CD8-positive, alpha-beta memory T cell (primary cell): ENCODE data around the gene ATG10. TPM values are rescaled to one million over a fixed set of nuclear protein-coding genes. Genes with fewer than 3 reads are reported as not detected.
"Not testable (repeated sequence)": the region's sequence is repeated elsewhere in the genome, so short reads cannot be mapped to it uniquely, and the experiment has no call there.

Experiments used
- CTCF ChIA-PET: fragments of 350-600 bp; sonication (Branson Sonifier 250); formaldehyde crosslinking; loops from one replicate; lab custom pipeline; 2021; ENCODE audit warnings: antibody characterized with exemption; lab: Charles Lee
- POLR2A ChIA-PET: fragments of 350-600 bp; sonication (Branson Sonifier 250); formaldehyde crosslinking; loops from one replicate; lab custom pipeline; 2021; ENCODE audit warnings: antibody characterized with exemption; lab: Charles Lee
- DNase-seq, 5 donors: peaks; one replicate each; pipeline versions ENCODE4 v3.0.0 to v3.0.0-alpha.2; 2020 to 2022; ENCODE audit warnings: mixed read lengths in 1 of 5
- H3K27ac ChIP-seq: one replicate; pipeline ENCODE4 v1.7.0; 2013; ENCODE audit warnings: low read depth, mild to moderate bottlenecking, low read length, moderate library complexity
- H3K27me3 ChIP-seq: 2 replicates; pipeline ENCODE4 v1.7.0; 2013; ENCODE audit warnings: low read length, mild to moderate bottlenecking; ENCODE audit not compliant: insufficient read depth, poor library complexity, severe bottlenecking
- H3K36me3 ChIP-seq: 2 replicates; pipeline ENCODE4 v1.7.0; 2013; ENCODE audit warnings: mild to moderate bottlenecking, low read length, moderate library complexity; ENCODE audit not compliant: insufficient read depth
- H3K4me1 ChIP-seq: 2 replicates; pipeline ENCODE4 v1.7.0; 2013; ENCODE audit warnings: mild to moderate bottlenecking, low read length, moderate library complexity; ENCODE audit not compliant: insufficient read depth
- H3K4me3 ChIP-seq: 2 replicates; pipeline ENCODE4 v1.7.0; 2013; ENCODE audit warnings: mild to moderate bottlenecking, low read length
- H3K9me3 ChIP-seq: 2 replicates; pipeline ENCODE4 v1.7.0; 2013; ENCODE audit warnings: mild to moderate bottlenecking, low read length
- H3K27ac Mint-ChIP-seq, 8 donors: one replicate each; pipeline ENCODE4 v1.8.0; 2020 to 2021; ENCODE audit warnings: mixed read lengths in 8 of 8, mild to moderate bottlenecking in 6 of 8, inconsistent platforms in 3 of 8, moderate library complexity in 3 of 8
- H3K27me3 Mint-ChIP-seq, 2 donors: one replicate each; pipeline ENCODE4 v1.8.0; 2020 to 2021; ENCODE audit warnings: mixed read lengths in 2 of 2, mild to moderate bottlenecking in 1 of 2, moderate library complexity in 1 of 2
- H3K36me3 Mint-ChIP-seq, 3 donors: one replicate each; pipeline ENCODE4 v1.8.0; 2020 to 2021; ENCODE audit warnings: mixed read lengths in 3 of 3, inconsistent platforms in 1 of 3, mild to moderate bottlenecking in 1 of 3
- H3K4me1 Mint-ChIP-seq, 3 donors: one replicate each; pipeline ENCODE4 v1.8.0; 2020 to 2021; ENCODE audit warnings: mixed read lengths in 3 of 3, inconsistent platforms in 1 of 3, mild to moderate bottlenecking in 1 of 3
- H3K4me3 Mint-ChIP-seq, 7 donors: one replicate each; pipeline ENCODE4 v1.8.0; 2020 to 2021; ENCODE audit warnings: mixed read lengths in 7 of 7, mild to moderate bottlenecking in 6 of 7, moderate library complexity in 4 of 7, inconsistent platforms in 2 of 7
- H3K9me3 Mint-ChIP-seq, 5 donors: one replicate each; pipeline ENCODE4 v1.8.0; 2020 to 2022; ENCODE audit warnings: mixed read lengths in 5 of 5, mild to moderate bottlenecking in 3 of 5, moderate library complexity in 2 of 5, inconsistent platforms in 1 of 5
- polyA plus RNA-seq: library from polyadenylated mRNA; unstranded; fragments of 300-500 nt; fragmentation: Illumina TruSeq; gene quantifications from one replicate; pipeline ENCODE4 v1.2.3, GENCODE V29; 2021
- total RNA-seq, 2 experiments: library from RNA; stranded (reverse); gene quantifications; one replicate each; pipeline ENCODE4 v1.2.3, GENCODE V29; 2021

ATG10 gene
- total and polyA plus RNA-seq, 3 experiments from 2014 or later: 8.3 to 10.3 (median 8.8) TPM

GRCh38 chr5:82068042-82068441 is 96.2 kb downstream of the ATG10 start:
- H3K27me3 Mint-ChIP-seq, H3K36me3 Mint-ChIP-seq, H3K9me3 ChIP-seq, H3K36me3 ChIP-seq, CTCF ChIA-PET, H3K4me1 ChIP-seq, DNase-seq, H3K27me3 ChIP-seq, H3K4me3 ChIP-seq, POLR2A ChIA-PET, H3K27ac ChIP-seq, H3K9me3 Mint-ChIP-seq: not testable (repeated sequence)
- Mint-ChIP-seq H3K4me1 (peaks cover 3 to 20% (median 14%) of the 10 kb centered on the region in 3 donors), H3K4me3 (peak overlapping the region; percentile 15 to 69 (median 58)), H3K27ac (peak overlapping the region in 4 of 8 donors; percentile 34 to 70 (median 57))

DNA sequence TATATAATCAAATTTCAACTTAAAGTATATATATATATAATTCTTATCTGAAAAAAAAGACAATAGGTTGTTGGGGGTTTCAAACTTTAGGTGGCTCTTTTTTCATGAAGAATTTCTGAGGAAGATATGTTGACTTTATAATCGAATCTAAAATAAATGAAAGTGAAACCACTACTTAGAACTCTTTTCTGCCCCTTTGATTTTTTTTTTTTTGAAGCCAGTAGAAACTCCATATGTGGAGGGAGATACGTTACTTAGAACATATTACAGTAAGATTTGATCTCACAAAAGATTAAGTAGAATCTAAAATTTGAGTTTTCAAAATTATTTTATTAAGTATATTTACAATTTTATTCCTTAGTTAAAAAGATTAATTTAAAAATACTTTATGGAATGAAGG is 96.9 kb downstream of the ATG10 start:
- CTCF ChIA-PET: no interaction called here
- no peak overlapping the region for H3K4me3 ChIP-seq

DNA sequence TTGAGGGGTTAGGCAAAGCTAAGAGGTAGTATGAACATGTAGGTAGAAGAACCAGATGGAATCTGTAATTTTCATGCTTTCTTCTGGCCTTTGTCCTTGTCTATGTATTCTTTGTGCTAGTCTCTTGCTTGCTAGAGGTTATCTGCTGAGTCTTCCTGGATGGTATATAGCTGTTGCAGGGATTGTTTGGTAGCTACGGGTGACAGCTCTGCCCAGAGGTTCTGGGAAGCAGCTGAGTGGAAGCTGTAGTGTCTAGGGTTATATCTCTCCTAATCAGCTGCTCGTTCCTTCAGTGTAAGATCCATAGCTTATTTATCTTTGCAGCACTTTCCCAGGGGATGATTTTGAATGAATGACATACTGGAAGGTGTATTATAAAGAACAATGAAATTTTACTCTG is 100.3 kb downstream of the ATG10 start:
- DNase-seq: no peak
- POLR2A ChIA-PET: no interaction called here
- Histone ChIP-seq H3K4me1 (no peaks in the 10 kb centered on the region), H3K9me3 (no peaks in the 10 kb centered on the region), H3K27ac (no peak overlapping the region), H3K36me3 (no peaks in the 10 kb centered on the region), H3K27me3 (no peaks in the 10 kb centered on the region), H3K4me3 (no peak overlapping the region)
- Mint-ChIP-seq H3K4me1 (peaks cover 3 to 16% (median 14%) of the 10 kb centered on the region in 3 donors), H3K36me3 (no peaks in the 10 kb centered on the region), H3K4me3 (no peak overlapping the region), H3K9me3 (no peaks in the 10 kb centered on the region), H3K27me3 (no peaks in the 10 kb centered on the region), H3K27ac (no peak overlapping the region)
- CTCF ChIA-PET: no interaction called here

More for the DNA sequence above, 96.9 kb downstream of the ATG10 start:
- Histone ChIP-seq H3K27me3 (no peaks in the 10 kb centered on the region), H3K36me3 (no peaks in the 10 kb centered on the region), H3K4me1 (no peaks in the 10 kb centered on the region), H3K27ac (no peak overlapping the region), H3K9me3 (no peaks in the 10 kb centered on the region)
- H3K27ac Mint-ChIP-seq: peak overlapping the region in 6 of 8 donors; percentile 3 to 72 (median 50)
- H3K9me3 Mint-ChIP-seq: no peaks in the 10 kb centered on the region
- peak in 2 of 5 donors; percentile 12 to 25 for DNase-seq
- no peaks in the 10 kb centered on the region for H3K36me3 Mint-ChIP-seq
- POLR2A ChIA-PET: no interaction called here
- H3K27me3 Mint-ChIP-seq: no peaks in the 10 kb centered on the region
- H3K4me3 Mint-ChIP-seq: peak overlapping the region; percentile 55 to 87 (median 68)
- peaks cover 3 to 20% (median 14%) of the 10 kb centered on the region in 3 donors for H3K4me1 Mint-ChIP-seq

DNA sequence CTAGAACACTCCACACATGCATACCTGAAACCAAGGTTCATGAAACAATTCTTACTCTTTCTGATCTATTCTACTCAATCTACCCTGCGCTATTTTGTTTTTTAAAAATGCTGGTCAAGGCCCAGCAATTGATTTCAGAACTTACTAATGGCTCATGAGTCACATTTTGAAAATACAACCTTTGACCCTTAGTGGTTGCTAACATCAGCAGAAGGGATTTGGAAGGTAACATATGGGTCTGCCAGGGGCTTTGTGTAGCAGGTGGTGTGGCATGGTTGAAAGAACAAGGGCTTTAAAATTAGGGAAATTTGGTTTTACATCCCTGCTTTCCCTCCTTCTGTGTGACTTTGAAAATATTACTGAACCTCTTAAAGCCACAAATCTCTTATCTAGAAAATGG is 101.4 kb downstream of the ATG10 start:
- Mint-ChIP-seq H3K9me3 (peaks cover 0 to under 1% (median 0%) of the 10 kb centered on the region in 5 donors), H3K27ac (no peak overlapping the region), H3K27me3 (no peaks in the 10 kb centered on the region), H3K4me1 (peaks cover 2 to 11% (median 10%) of the 10 kb centered on the region in 3 donors), H3K4me3 (no peak overlapping the region), H3K36me3 (peaks cover 0 to 5% (median 3%) of the 10 kb centered on the region in 3 donors)
- Histone ChIP-seq H3K36me3 (no peaks in the 10 kb centered on the region), H3K9me3 (no peaks in the 10 kb centered on the region), H3K4me3 (no peak overlapping the region), H3K27me3 (no peaks in the 10 kb centered on the region), H3K4me1 (no peaks in the 10 kb centered on the region), H3K27ac (no peak overlapping the region)
- ChIA-PET POLR2A (no interaction called here), CTCF (no interaction called here)
- DNase-seq: no peak

- ChIA-PET CTCF (no interaction called here), POLR2A (no interaction called here)
- no peak overlapping the region for H3K4me3 ChIP-seq
- Mint-ChIP-seq H3K9me3 (peaks cover 0 to 11% (median 5%) of the 10 kb centered on the region in 5 donors), H3K27ac (no peak overlapping the region), H3K4me1 (no peaks in the 10 kb centered on the region), H3K4me3 (no peak overlapping the region), H3K36me3 (peaks cover 4 to 14% (median 8%) of the 10 kb centered on the region in 3 donors), H3K27me3 (no peaks in the 10 kb centered on the region)
- no peaks in the 10 kb centered on the region for H3K4me1 ChIP-seq
- no peak overlapping the region for H3K27ac ChIP-seq
- H3K27me3 ChIP-seq: no peaks in the 10 kb centered on the region
- H3K9me3 ChIP-seq: no peaks in the 10 kb centered on the region
- DNase-seq: no peak
- H3K36me3 ChIP-seq: no peaks in the 10 kb centered on the region
Observed at GRCh38 chr5:82074950-82075349, 103.1 kb downstream of the ATG10 start.

- no peaks in the 10 kb centered on the region for H3K9me3 ChIP-seq
- no peaks in the 10 kb centered on the region for H3K27me3 Mint-ChIP-seq
- no peak for DNase-seq
- POLR2A ChIA-PET: no interaction called here
- no peak overlapping the region for H3K27ac ChIP-seq
- no peaks in the 10 kb centered on the region for H3K4me1 ChIP-seq
- H3K36me3 Mint-ChIP-seq: peaks cover 4 to 40% (median 13%) of the 10 kb centered on the region in 3 donors
- H3K4me1 Mint-ChIP-seq: no peaks in the 10 kb centered on the region
- H3K27ac Mint-ChIP-seq: no peak overlapping the region
- H3K36me3 ChIP-seq: no peaks in the 10 kb centered on the region
- H3K9me3 Mint-ChIP-seq: peaks cover 2 to 15% (median 13%) of the 10 kb centered on the region in 5 donors
- H3K4me3 ChIP-seq: no peak overlapping the region
- CTCF ChIA-PET: no interaction called here
- H3K27me3 ChIP-seq: no peaks in the 10 kb centered on the region
- H3K4me3 Mint-ChIP-seq: no peak overlapping the region
Observed at GRCh38 chr5:82077496-82077895, 105.7 kb downstream of the ATG10 start.

GRCh38 chr5:82091617-82092016 is 119.8 kb downstream of the ATG10 start:
- Mint-ChIP-seq H3K36me3 (peaks cover 4 to 39% (median 17%) of the 10 kb centered on the region in 3 donors), H3K27ac (no peak overlapping the region), H3K9me3 (peaks cover 13 to 33% (median 22%) of the 10 kb centered on the region in 5 donors), H3K4me1 (no peaks in the 10 kb centered on the region), H3K4me3 (no peak overlapping the region), H3K27me3 (no peaks in the 10 kb centered on the region)
- no peaks in the 10 kb centered on the region for H3K4me1 ChIP-seq
- no peak overlapping the region for H3K27ac ChIP-seq
- ChIA-PET POLR2A (no interaction called here), CTCF (no interaction called here)
- H3K36me3 ChIP-seq: no peaks in the 10 kb centered on the region
- H3K9me3 ChIP-seq: no peaks in the 10 kb centered on the region
- H3K4me3 ChIP-seq: no peak overlapping the region
- H3K27me3 ChIP-seq: no peaks in the 10 kb centered on the region
- DNase-seq: no peak

DNA sequence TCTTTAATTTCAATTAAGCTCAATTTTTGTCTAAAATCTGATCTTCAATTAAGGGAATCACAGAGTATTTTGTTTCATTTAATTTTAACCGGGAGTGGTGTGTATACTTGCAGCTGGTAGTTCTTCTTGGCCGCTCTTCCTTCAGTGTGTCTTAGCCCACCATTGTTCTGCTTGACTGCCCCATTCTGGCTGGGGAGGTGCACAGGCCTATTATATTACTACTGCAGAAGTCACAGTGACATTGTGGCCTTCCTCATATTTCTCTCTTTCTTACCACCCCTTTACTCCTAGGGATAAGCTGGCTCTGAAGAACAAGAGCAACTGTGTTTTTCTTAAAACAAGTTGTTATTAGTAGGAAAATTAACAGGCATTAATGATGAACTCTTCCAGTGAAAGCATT is 123.7 kb downstream of the ATG10 start:
- no peak for DNase-seq
- Mint-ChIP-seq H3K27me3 (no peaks in the 10 kb centered on the region), H3K4me1 (no peaks in the 10 kb centered on the region), H3K36me3 (peaks cover 3 to 24% (median 10%) of the 10 kb centered on the region in 3 donors), H3K27ac (no peak overlapping the region), H3K9me3 (peaks cover 9 to 18% (median 16%) of the 10 kb centered on the region in 5 donors), H3K4me3 (no peak overlapping the region)
- Histone ChIP-seq H3K4me3 (no peak overlapping the region), H3K9me3 (no peaks in the 10 kb centered on the region), H3K36me3 (no peaks in the 10 kb centered on the region), H3K4me1 (no peaks in the 10 kb centered on the region), H3K27ac (no peak overlapping the region), H3K27me3 (no peaks in the 10 kb centered on the region)
- ChIA-PET POLR2A (no interaction called here), CTCF (no interaction called here)
